Activated CD4-positive, alpha-beta T cell treated with anti-CD3 and anti-CD28 coated beads, Interleukin-2, amount 50 U/mL, for 24 hours (primary cell): ENCODE results near the gene SV2C.
A peak's percentile ranks its signal among the peaks of the same experiment; 100 is the strongest.

Experiments used
- DNase-seq, 2 donors: peaks; one replicate each; pipeline ENCODE4 v3.0.0-alpha.2; 2020; ENCODE audit warnings: low read depth in 1 of 2, low spot score in 1 of 2

The SV2C gene

GRCh38 chr5:76250463-76250862 is 167.3 kb downstream of the SV2C start:
- DNase-seq: no peak

GRCh38 chr5:76251656-76252055 is 168.5 kb downstream of the SV2C start:
- no peak for DNase-seq

- DNase-seq: no peak
These were observed 169.3 kb downstream of the SV2C start for GRCh38 chr5:76252437-76252836.

- DNase-seq: peak in 1 of 2 donors; percentile 52
These were observed 173.1 kb downstream of the SV2C start for GRCh38 chr5:76256116-76256889.

- no peak for DNase-seq
These were observed 174.1 kb downstream of the SV2C start for GRCh38 chr5:76257225-76257833.

GRCh38 chr5:76257897-76258296 is 174.7 kb downstream of the SV2C start:
- DNase-seq: no peak

- no peak for DNase-seq
These were observed 181.5 kb downstream of the SV2C start for GRCh38 chr5:76264681-76265080.

- DNase-seq: peak in 1 of 2 donors; percentile 7
These were observed 186.2 kb downstream of the SV2C start for GRCh38 chr5:76269259-76269931.

- DNase-seq: peak in 1 of 2 donors; percentile 34
These were observed 186.9 kb downstream of the SV2C start for GRCh38 chr5:76269932-76270610.

- DNase-seq: no peak
These were observed 188.7 kb downstream of the SV2C start for GRCh38 chr5:76271836-76272235.

- DNase-seq: no peak
These were observed 190.2 kb downstream of the SV2C start for GRCh38 chr5:76273206-76273885.

- no peak for DNase-seq
These were observed 191.4 kb downstream of the SV2C start for GRCh38 chr5:76274571-76274970.

- DNase-seq: no peak
These were observed 194.6 kb downstream of the SV2C start for GRCh38 chr5:76277736-76278135.

- no peak for DNase-seq
These were observed 195.1 kb downstream of the SV2C start for GRCh38 chr5:76278261-76278789.

- DNase-seq: no peak
These were observed 197.3 kb downstream of the SV2C start for GRCh38 chr5:76280494-76280893.

- DNase-seq: no peak
These were observed 200.5 kb downstream of the SV2C start for GRCh38 chr5:76283670-76284069.

GRCh38 chr5:76289692-76290091 is 206.5 kb downstream of the SV2C start:
- no peak for DNase-seq

GRCh38 chr5:76290321-76290757 is 207.2 kb downstream of the SV2C start:
- no peak for DNase-seq

- no peak for DNase-seq
These were observed 208.3 kb downstream of the SV2C start for GRCh38 chr5:76291305-76292077.
